SK-N-DZ (cell line): ENCODE results near the gene CHST15.
A peak's percentile ranks its signal among the peaks of the same experiment; 100 is the strongest.
"Not testable (repeated sequence)": the region's sequence is repeated elsewhere in the genome, so short reads cannot be mapped to it uniquely, and the experiment has no call there.

ENCODE experiments used
- DNase-seq: peaks from one replicate; pipeline ENCODE4 v3.0.0-alpha.2; 2015; ENCODE audit warnings: low spot score

CHST15 gene

DNA sequence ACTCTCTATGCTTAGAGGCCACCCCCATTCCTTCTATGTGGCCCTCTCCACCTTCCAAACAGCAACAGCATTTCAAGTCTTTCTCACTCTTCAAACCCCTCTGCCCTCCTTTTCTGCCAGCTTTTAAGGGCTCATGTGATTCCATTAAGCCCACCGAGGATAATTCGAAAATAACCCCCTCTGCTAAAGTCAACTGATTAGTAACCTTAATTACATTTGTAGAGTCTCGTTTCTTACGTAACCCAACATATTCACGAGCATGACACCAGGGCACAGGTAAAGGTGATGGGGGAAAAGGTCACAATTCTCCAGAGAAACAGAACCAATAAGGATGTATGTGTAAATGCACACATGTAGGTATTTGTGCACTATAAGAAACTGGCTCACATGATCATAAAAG is 6.7 kb upstream of the CHST15 start:
- no peak for DNase-seq

DNA sequence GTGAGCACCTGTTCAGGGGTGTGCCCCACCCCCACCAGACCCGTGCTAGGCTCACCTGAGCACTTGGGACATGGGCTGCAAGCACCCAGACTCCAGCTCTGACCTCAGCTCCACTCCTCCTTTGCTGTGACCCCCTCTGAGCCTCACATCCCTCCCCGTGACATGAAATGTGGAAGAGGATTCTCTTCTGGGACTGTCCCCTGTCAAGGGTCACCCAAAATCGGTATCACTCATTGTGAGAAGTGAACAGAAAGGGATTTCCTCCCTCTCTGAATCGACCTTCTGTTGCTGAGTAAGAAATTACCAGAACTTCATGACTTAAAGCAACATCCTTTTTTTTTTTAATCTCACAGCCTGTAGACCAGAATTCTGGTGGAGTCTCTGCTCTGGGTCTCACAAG is 6.2 kb upstream of the CHST15 start:
- no peak for DNase-seq

DNA sequence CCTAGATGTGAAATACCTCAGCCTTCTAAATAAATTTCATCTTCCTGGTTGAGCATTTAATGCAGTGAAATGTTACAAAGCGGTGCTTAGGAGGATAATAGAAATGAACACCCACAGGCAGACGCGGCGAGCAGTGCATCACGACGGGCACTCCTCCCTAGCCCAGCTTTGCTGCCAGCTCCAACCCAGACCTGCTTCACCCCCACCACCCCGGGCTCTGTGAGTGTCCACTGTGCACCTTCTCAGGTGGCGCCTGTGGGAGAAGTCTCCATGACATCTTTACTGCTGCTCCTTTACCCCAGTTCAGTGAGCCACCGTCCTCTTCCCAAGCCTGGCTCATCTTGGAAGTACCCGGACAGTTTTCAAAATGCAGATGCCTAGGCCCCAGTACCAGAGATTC is 5.2 kb upstream of the CHST15 start:
- no peak for DNase-seq

GRCh38 chr10:124097883-124098282 is 4.5 kb upstream of the CHST15 start:
- no peak for DNase-seq

DNA sequence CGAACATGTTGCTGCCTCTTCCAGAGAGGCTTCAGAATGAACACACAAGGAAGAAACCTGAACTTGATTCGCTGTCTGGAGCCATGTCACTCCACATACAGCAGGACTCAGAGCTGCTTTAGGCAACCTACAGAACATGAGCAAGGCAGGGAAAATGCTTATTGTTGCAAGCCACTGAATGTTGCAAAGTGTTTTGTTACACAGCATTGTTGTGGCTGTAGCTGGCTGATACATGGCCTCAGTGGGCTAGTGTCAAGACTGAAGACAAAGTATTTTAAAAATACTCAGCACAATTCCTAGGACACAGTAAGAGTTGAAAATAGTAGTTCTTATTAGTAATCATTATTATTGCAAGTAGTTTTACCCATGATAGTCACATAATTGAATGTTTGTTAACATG is 3.1 kb upstream of the CHST15 start:
- DNase-seq = no peak

DNA sequence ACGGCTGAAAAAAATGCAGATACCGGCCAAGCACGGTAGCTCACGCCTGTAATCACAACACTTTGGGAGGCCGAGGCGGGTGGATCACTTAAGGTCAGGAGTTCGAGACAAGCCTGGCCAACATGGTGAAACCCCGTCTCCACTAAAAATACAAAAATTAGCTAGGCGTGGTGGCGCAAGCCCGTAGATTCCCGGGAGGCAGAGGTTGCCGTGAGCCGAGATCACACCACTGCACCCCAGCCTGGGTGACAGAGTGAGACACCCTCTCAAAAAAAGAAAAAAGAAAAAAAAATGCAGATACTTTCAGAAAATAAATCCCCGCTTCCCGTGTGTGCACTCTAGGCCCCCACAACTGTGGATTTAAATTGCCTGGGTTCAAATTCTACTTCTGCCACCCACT is 2.4 kb upstream of the CHST15 start:
- DNase-seq = not testable (repeated sequence)

GRCh38 chr10:124095096-124095495 is 1.7 kb upstream of the CHST15 start:
- DNase-seq = peak; percentile 66

DNA sequence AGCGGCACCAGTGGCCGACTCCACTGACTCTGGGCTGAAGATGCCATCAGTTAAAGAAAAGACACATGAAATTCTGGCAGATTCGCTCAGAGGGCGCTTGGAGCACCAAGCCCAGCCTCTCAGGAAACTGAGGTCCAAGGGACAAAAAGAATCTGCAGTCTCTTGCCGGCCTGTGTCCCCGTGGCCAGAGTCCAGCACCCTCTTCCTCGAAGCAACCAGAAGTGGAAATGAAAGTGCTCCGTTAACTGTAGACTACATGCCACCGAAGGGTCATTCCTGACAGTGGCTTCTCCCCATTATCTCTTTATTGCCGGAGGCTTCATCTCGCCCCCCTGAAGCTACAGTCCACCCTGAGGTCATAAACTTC is 1.0 kb upstream of the CHST15 start:
- no peak for DNase-seq

- peak; percentile 45 for DNase-seq
Observed at GRCh38 chr10:124093774-124094418, 498 bp upstream of the CHST15 start.

- peak; percentile 41 for DNase-seq
Observed at GRCh38 chr10:124092250-124092859, 1.0 kb downstream of the CHST15 start.

DNA sequence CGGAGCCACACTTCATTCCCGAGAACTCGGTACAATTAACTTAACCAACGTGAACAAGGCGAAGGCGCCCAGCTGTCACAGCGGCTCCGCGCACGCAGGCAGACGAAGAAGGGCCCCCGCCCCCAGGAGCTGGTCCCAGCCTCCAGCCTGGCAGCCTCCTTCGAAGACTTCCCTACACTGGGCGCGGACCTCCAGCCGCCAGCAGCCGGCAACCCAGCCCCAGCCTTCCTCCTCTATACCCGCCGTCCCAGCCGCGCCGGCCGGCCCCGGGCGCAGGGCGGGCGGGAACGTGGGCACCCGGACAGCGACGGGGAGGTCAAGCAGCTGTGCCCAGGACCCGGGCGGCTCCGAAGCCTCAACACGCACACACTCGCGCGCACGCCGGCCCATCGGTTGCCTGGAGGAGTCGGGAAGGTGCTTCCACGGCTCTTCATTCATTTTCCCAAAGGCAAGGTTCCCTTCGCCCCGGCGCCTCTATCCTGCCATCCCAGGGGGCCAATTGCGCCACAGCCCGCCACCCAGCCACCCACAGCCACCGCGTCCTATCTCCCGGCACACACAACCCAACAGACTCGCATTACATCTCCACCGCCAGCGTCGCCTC is 1.6 kb downstream of the CHST15 start:
- DNase-seq = peak; percentile 40

DNA sequence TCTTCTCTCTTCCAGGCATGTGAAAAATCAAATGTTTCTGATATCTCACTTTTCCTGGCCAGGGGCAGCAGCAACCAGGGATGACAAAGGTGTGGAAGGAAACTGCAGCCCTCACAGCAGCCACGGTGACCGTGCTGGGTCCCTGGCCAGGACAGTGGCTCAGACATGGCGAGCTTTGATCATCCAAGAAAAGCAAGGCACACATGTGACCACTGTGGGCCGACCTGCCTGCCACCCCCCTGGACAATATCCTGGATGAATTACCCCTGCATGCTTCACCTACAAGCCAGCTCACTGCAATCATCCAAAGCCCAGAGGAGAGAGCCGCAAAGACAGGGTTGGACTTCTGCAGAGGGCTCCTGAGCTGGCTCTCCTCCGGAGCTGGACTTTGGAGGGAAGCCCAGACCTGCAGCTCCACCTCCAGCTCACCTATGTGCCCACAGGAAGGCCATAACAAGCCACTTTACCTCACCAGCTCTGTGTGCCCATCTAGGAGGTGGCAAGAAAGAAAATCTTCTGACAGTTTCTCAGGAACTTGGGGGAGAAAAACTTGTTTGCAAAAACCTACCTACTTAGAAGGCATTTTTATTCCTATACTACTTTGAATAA is 2.7 kb downstream of the CHST15 start:
- no peak for DNase-seq

DNA sequence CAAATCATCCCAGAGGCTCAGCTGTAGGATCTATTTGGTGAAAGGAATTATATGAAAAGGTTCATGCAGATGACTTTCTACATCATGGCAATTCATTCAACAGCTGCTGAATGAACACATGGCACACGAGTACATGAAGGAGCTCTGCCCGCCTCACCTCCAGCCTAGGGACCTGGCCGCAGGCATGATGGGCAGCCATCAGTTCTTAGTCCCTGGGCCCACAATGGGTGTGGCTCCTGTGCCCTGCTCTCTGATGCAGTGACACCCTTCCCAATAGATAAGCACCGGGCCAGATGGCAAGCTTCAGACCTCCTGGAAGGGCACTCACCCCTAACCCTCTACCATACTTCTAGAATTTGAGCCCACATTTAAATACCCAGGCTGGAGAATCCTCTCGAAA is 3.5 kb downstream of the CHST15 start:
- no peak for DNase-seq

- no peak for DNase-seq
Observed at GRCh38 chr10:124088915-124089314, 4.5 kb downstream of the CHST15 start.

GRCh38 chr10:124087672-124088634 is 5.4 kb downstream of the CHST15 start:
- DNase-seq = peak; percentile 66

- DNase-seq = peak; percentile 62
Observed at GRCh38 chr10:124086787-124087671, 6.4 kb downstream of the CHST15 start.

GRCh38 chr10:124086097-124086710 is 7.2 kb downstream of the CHST15 start:
- DNase-seq = no peak

DNA sequence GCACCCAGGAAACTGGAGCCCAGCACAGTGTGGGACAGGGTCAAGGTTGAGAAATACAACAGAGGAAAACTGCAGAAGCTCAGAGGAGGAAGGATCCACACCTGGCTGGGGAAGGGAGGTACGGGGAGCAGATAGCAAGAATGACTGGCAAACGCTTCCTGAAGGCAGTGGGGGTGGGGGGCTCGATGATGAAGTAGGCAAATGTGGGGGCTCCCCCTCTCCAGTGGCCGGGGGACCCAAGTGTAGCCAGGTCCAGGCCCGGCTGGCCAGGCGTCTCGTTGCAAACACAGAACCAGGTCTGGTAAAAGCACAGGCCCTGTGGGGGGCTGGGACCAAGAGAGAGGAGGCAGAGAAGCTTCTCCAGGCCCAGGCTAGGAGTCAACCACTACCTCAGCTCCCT is 7.7 kb downstream of the CHST15 start:
- DNase-seq = no peak

DNA sequence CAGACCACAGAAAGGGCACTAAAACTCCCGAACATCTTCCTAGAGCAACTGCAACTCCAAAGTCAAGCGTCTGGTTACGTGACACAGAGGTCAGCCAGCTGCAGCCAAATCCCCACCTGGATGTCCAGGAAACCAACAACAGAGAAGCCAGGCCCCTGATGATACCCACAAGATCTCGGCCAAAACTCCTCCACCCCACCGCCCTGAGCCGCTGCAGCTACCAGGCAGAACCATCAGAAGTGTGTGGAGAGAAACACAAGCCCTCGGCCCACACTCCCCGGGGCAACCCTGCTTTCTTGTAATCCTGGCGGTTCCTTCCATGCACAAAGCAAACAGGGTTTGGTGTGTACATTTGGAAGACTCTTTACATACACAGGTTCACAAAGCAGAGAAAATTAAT is 8.7 kb downstream of the CHST15 start:
- no peak for DNase-seq

GRCh38 chr10:124083740-124084397 is 9.5 kb downstream of the CHST15 start:
- no peak for DNase-seq
